Measurements from ENCODE around the gene SEMA6A.

The SEMA6A gene

DNA sequence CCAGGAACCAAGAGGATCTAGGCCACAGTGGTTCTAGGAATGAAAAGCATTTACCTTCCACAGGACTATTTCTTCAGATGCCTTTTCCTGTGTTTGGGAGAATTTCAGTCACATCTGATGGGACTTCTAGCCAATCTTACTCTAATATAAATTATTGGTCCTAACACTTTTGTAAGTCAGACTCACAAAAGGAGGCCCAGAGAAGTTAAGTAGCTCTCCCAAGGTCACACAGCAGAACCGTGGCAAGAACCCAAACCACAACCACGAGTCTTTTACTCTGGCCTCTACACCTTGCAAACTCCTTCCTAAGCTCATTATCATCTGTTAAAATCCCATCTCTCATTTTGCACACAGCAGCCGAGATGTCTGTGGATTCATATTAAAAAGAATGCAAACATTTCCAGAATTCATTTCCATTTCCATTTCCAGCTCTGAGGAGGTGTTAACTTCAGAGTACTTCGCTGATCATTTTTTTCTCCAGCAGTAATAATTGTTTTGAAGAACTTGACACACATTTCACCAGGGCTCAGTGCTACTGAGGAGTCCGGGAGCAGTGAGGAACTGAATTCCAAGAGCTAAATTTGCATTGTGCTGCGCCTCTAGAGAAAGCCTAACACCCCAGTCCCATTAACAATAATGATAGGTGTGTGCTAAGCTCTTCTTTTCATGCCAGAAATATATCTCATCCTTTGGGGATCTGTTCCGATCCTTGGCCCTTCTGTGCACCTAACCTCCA is 168.1 kb downstream of the SEMA6A start:
- DNase-seq (ENCODE audit: low read depth), result no peak

DNA sequence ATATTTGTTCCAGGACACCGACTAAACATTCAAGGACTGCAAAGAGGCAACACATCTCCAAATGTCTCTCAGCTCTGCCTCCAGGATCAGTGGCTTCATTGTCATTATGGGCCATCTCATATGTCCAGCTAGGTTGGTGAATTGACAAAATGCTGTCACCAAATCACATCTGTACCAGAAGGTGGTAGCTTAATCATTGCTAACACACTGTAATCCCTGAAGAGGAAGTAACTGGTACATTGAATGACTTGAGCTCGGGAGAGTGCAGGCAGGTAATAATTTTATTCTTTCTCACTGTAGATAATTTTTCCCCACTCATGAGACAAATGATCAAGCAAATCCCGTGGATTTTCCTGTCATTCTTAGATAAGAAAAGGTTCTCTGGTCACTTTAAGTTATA is 169.8 kb downstream of the SEMA6A start:
- no peak for DNase-seq (ENCODE audit: low read depth)

- DNase-seq (ENCODE audit: low read depth), result no peak
These were observed 170.6 kb downstream of the SEMA6A start for GRCh38 chr5:116404016-116404415.

DNA sequence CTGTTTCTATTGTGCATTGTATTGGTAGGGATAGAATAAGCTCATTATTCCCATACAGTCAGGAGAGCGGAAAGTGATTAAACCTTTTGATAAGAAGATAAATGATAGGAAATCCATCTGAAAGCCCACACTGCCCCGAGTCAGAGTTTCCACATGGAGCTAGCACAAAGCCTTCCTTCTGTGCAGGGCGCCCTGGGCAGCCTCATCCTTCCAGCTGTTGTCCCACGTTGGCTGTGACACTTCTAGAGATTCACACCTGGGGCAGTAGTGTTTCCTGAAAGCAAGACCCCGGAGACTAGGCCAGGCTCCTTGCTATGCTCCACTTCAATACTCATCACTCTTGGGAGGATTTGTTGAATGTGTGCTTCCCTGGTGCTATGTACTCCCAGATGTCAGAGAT is 172.4 kb downstream of the SEMA6A start:
- DNase-seq (ENCODE audit: low read depth), result no peak

- DNase-seq (ENCODE audit: low read depth), result no peak
These were observed 173.0 kb downstream of the SEMA6A start for GRCh38 chr5:116401576-116401975.

GRCh38 chr5:116396476-116397099 is 178.0 kb downstream of the SEMA6A start:
- no peak for DNase-seq (ENCODE audit: low read depth)

GRCh38 chr5:116395631-116396203 is 178.9 kb downstream of the SEMA6A start:
- no peak for DNase-seq (ENCODE audit: low read depth)

DNA sequence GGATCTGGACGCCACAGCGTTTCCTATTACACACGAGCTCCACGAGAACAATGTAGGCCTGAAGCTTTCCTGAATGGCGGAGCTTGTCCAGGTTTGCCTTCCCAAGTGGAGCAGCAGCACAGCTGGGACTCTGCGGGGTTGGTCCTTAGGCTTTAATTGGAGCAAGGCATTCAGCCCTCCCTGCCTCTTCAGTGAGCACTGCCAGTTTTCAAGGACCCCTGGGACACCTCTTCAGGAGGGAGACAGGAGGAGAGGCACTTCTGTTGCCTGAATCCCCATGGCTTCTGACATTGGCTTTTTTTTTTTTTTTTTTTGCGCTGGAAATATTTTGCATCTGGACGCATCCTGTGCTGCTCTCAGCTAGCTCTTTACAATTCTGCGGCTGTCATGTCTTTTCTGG is 179.4 kb downstream of the SEMA6A start:
- DNase-seq (ENCODE audit: low read depth), result no peak

- no peak for DNase-seq (ENCODE audit: low read depth)
These were observed 180.3 kb downstream of the SEMA6A start for GRCh38 chr5:116394186-116394867.

Measured in T-helper 22 cell (primary cell).